SK-N-SH treated with all-trans-retinoic acid at 6 μM for 48 hours (cell line): ENCODE data around the gene ADAMTS13.

Source experiments
- ESRRG ChIP-seq: fragments of 250-450 bp; sonication (Bioruptor Pico); IDR thresholded peaks from 2 replicates; pipeline ENCODE4 v1.6.1; 2021; ENCODE audit warnings: mild to moderate bottlenecking
- ISL1 ChIP-seq: fragments of 250-450 bp; sonication (Bioruptor Pico); IDR thresholded peaks from 2 replicates; pipeline ENCODE4 v2.1.2; 2022; ENCODE audit warnings: mild to moderate bottlenecking, moderate library complexity
- PPARA ChIP-seq: fragments of 250-450 bp; sonication (Bioruptor Pico); IDR thresholded peaks from 2 replicates; pipeline ENCODE4 v1.5.0; 2020; ENCODE audit warnings: mild to moderate bottlenecking, borderline replicate concordance
- RARB ChIP-seq: fragments of 250-450 bp; sonication (Bioruptor Pico); IDR thresholded peaks from 2 replicates; pipeline ENCODE4 v1.8.0; 2021; ENCODE audit warnings: mild to moderate bottlenecking, moderate library complexity
- SNAI2 ChIP-seq: fragments of 250-450 bp; sonication (Bioruptor Pico); IDR thresholded peaks from 2 replicates; pipeline ENCODE4 v1.5.0; 2020; ENCODE audit warnings: mild to moderate bottlenecking, moderate library complexity
- ZC3H10 ChIP-seq: fragments of 250-450 bp; sonication (Bioruptor Pico); IDR thresholded peaks from 2 replicates; pipeline ENCODE4 v1.5.1; 2021; ENCODE audit warnings: mild to moderate bottlenecking, moderate library complexity
- TF ChIP-seq, protein P1 (sequence below): fragments of 250-450 bp; sonication (Bioruptor Pico); IDR thresholded peaks from 2 replicates; pipeline ENCODE4 v1.8.0; 2020; ENCODE audit warnings: mild to moderate bottlenecking, moderate library complexity, borderline replicate concordance
- TF ChIP-seq, protein P2 (sequence below): fragments of 250-450 bp; sonication (Bioruptor Pico); IDR thresholded peaks from 2 replicates; pipeline ENCODE4 v1.5.1; 2021; ENCODE audit warnings: mild to moderate bottlenecking, moderate library complexity
- TF ChIP-seq, protein P3 (sequence below): fragments of 250-450 bp; sonication (Bioruptor Pico); IDR thresholded peaks from 2 replicates; pipeline ENCODE4 v1.5.1; 2020; ENCODE audit warnings: low read depth, mild to moderate bottlenecking, moderate library complexity
- TF ChIP-seq, protein P4 (sequence below): fragments of 250-450 bp; sonication (Bioruptor Pico); IDR thresholded peaks from 2 replicates; pipeline ENCODE4 v1.8.0; 2021; ENCODE audit warnings: low read depth, mild to moderate bottlenecking, moderate library complexity, borderline replicate concordance

DNA sequence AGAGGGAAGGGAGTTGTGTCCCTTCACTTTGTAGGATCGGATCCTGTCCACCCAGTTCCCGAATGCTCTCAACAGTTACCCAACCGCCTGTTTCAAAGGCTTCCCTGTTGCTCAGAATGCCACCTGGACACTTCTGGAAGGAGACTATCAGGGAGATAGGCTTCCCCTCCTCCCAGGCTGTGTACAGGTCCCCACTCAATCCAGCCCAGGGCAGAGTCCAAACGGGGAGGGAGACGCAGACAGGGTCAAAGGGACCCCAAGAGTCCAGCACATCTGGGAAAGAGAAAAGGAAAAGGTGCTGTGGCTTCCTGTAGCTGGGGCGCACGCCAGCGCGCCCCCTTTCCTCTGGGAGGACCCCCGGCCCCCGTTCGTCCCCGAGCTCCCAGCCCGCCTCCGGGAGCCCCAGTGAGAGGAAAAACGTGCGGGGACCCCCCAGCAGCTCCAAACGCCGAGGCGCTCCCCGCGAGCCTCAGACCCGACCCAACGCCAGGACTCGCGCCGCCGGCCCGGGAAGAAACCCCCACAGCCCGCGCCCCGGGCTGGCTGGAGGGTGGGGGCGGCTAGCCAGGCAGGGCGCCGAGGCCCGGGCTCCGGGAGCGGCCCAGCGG is 46.9 kb upstream of the ADAMTS13 start:
- TF ChIP-seq, protein P1, sequence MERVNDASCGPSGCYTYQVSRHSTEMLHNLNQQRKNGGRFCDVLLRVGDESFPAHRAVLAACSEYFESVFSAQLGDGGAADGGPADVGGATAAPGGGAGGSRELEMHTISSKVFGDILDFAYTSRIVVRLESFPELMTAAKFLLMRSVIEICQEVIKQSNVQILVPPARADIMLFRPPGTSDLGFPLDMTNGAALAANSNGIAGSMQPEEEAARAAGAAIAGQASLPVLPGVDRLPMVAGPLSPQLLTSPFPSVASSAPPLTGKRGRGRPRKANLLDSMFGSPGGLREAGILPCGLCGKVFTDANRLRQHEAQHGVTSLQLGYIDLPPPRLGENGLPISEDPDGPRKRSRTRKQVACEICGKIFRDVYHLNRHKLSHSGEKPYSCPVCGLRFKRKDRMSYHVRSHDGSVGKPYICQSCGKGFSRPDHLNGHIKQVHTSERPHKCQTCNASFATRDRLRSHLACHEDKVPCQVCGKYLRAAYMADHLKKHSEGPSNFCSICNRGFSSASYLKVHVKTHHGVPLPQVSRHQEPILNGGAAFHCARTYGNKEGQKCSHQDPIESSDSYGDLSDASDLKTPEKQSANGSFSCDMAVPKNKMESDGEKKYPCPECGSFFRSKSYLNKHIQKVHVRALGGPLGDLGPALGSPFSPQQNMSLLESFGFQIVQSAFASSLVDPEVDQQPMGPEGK (CRISPR knock-in tag), result no peak
- TF ChIP-seq RARB (CRISPR knock-in tag), result no peak
- TF ChIP-seq ESRRG (CRISPR knock-in tag), result no peak
- no peak for TF ChIP-seq ZC3H10 (CRISPR knock-in tag)
- no peak for TF ChIP-seq SNAI2 (CRISPR knock-in tag)
- no peak for TF ChIP-seq PPARA (CRISPR knock-in tag)
- no peak for TF ChIP-seq ISL1 (CRISPR knock-in tag)
- TF ChIP-seq, protein P2, sequence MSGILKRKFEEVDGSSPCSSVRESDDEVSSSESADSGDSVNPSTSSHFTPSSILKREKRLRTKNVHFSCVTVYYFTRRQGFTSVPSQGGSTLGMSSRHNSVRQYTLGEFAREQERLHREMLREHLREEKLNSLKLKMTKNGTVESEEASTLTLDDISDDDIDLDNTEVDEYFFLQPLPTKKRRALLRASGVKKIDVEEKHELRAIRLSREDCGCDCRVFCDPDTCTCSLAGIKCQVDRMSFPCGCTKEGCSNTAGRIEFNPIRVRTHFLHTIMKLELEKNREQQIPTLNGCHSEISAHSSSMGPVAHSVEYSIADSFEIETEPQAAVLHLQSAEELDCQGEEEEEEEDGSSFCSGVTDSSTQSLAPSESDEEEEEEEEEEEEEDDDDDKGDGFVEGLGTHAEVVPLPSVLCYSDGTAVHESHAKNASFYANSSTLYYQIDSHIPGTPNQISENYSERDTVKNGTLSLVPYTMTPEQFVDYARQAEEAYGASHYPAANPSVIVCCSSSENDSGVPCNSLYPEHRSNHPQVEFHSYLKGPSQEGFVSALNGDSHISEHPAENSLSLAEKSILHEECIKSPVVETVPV, result no peak
- TF ChIP-seq, protein P3, sequence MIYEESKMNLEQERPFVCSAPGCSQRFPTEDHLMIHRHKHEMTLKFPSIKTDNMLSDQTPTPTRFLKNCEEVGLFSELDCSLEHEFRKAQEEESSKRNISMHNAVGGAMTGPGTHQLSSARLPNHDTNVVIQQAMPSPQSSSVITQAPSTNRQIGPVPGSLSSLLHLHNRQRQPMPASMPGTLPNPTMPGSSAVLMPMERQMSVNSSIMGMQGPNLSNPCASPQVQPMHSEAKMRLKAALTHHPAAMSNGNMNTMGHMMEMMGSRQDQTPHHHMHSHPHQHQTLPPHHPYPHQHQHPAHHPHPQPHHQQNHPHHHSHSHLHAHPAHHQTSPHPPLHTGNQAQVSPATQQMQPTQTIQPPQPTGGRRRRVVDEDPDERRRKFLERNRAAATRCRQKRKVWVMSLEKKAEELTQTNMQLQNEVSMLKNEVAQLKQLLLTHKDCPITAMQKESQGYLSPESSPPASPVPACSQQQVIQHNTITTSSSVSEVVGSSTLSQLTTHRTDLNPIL, result no peak
- TF ChIP-seq, protein P4, sequence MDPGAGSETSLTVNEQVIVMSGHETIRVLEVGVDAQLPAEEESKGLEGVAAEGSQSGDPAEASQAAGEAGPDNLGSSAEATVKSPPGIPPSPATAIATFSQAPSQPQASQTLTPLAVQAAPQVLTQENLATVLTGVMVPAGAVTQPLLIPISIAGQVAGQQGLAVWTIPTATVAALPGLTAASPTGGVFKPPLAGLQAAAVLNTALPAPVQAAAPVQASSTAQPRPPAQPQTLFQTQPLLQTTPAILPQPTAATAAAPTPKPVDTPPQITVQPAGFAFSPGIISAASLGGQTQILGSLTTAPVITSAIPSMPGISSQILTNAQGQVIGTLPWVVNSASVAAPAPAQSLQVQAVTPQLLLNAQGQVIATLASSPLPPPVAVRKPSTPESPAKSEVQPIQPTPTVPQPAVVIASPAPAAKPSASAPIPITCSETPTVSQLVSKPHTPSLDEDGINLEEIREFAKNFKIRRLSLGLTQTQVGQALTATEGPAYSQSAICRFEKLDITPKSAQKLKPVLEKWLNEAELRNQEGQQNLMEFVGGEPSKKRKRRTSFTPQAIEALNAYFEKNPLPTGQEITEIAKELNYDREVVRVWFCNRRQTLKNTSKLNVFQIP (CRISPR knock-in tag), result no peak
